Left ventricle myocardium inferior (tissue), 1 donor: ENCODE measurements around the gene BAMBI. TPM values are rescaled to one million over a fixed set of nuclear protein-coding genes. Genes with fewer than 3 reads are reported as not detected.

Source experiments
- DNase-seq: peaks from one replicate; pipeline ENCODE4 v3.0.0-alpha.2; 2020
- H3K27ac ChIP-seq: fragments of 200-600 bp; replicated peaks from 2 replicates; pipeline ENCODE4 v1.8.0; 2021
- H3K27me3 ChIP-seq: fragments of 200-600 bp; 2 replicates; pipeline ENCODE4 v1.8.0; 2021; ENCODE audit warnings: low read depth
- H3K36me3 ChIP-seq: fragments of 200-600 bp; 2 replicates; pipeline ENCODE4 v1.8.0; 2021
- H3K4me1 ChIP-seq: fragments of 200-600 bp; 2 replicates; pipeline ENCODE4 v1.8.0; 2021
- H3K4me3 ChIP-seq: fragments of 200-600 bp; 2 replicates; pipeline ENCODE4 v1.8.0; 2021; ENCODE audit warnings: mild to moderate bottlenecking, moderate library complexity
- H3K9me3 ChIP-seq: fragments of 200-600 bp; replicated peaks from 2 replicates; pipeline ENCODE4 v1.8.0; 2021
- intact Hi-C: fragments of 100-400 bp; cut with micrococcal nuclease; formaldehyde crosslinking; loops from one replicate; pipeline ENCODE4 v1.11.0; 2022
- total RNA-seq: library from RNA; stranded (reverse); fragmentation: NEBNext Ultra II Directional; extraction: Animal tissue kit (Norgen Biotek cat#: 25700); gene quantifications from one replicate; pipeline ENCODE4 v1.2.1, GENCODE V29; 2021
- TF ChIP-seq, protein P1 (sequence below): fragments of 200-600 bp; IDR thresholded peaks from 2 replicates; pipeline ENCODE4 v1.8.0; 2021; ENCODE audit warnings: antibody characterized with exemption, mild to moderate bottlenecking, borderline replicate concordance
- donor health status: DM: no; HTN: yes; CAD: no; lungs with severe emphysema.

Gene BAMBI
- total RNA-seq, 1 donor from 2014 or later = 15.4 TPM

DNA sequence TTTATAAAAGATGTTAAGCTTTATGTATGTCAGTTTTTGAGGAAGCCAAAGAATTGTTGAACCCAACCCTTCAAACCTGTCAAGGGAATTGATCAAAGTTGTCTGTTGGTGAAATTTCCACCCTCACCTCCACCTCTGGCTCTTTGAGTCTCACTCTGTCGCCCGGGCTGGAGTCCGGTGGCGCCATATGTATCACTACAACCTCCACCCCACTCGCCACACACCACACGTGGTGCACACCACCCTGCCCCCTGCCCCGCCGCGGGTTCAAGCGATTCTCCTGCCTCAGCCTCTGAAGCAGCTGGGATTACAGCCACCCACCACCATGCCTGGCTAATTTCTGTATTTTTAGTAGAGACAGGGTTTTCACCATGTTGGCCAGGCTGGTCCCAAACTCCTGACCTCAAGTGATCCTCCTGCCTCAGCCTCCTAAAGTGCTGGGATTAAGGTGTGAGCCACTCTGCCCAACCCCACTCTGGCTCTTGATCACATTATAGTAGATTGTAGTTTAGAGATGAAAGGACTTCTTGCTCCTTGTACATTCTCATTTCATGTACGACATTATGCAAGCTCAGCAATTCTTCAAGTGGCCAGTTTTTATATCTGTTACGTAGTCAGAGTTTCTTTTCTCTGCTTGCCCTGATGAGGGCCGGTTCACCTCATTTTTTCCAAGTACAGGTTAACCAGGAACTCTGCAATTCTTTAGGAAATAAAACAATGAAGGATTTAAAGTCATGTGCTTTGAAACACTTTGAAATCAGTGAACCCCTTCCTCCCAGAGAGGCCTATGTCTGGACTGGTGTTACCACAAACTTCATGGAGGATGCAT is 7.0 kb downstream of the BAMBI start:
- TF ChIP-seq, protein P1, sequence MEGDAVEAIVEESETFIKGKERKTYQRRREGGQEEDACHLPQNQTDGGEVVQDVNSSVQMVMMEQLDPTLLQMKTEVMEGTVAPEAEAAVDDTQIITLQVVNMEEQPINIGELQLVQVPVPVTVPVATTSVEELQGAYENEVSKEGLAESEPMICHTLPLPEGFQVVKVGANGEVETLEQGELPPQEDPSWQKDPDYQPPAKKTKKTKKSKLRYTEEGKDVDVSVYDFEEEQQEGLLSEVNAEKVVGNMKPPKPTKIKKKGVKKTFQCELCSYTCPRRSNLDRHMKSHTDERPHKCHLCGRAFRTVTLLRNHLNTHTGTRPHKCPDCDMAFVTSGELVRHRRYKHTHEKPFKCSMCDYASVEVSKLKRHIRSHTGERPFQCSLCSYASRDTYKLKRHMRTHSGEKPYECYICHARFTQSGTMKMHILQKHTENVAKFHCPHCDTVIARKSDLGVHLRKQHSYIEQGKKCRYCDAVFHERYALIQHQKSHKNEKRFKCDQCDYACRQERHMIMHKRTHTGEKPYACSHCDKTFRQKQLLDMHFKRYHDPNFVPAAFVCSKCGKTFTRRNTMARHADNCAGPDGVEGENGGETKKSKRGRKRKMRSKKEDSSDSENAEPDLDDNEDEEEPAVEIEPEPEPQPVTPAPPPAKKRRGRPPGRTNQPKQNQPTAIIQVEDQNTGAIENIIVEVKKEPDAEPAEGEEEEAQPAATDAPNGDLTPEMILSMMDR = no peak
- Histone ChIP-seq H3K27ac (no peak overlapping the region), H3K36me3 (peaks cover 9% of the 10 kb centered on the region), H3K9me3 (no peaks in the 10 kb centered on the region), H3K27me3 (peaks cover 11% of the 10 kb centered on the region), H3K4me1 (peaks cover 47% of the 10 kb centered on the region), H3K4me3 (no peak overlapping the region)
- intact Hi-C loops = no loop called here
- DNase-seq = no peak

DNA sequence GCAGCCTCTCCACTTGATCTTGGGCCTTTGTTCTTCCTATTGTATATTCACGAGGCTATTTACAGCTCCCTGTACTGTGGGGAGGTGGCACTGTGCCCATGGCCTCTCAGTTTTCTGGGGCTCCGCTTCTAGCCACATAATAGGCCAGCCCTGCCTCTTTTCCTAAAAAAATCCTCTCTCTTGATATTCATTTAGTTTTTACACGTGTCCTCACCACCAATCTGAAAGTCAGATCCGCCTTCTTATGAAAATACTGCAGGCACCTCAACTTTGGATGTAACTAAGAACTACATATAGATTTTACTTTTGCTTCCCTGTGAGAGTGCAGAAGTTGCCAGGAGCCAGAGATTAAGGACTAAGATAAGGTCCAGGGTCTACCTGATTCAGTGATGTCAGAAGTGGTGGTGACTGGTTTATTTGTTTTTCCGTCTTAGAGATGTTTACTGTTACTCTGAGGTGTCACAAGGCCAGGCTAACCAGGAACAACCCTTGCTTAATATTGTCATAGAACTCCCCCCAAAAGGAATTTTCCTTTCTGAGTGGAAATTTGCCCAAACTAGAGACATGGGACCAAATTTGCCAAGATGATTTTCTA is 7.8 kb downstream of the BAMBI start:
- Histone ChIP-seq H3K27ac (no peak overlapping the region), H3K27me3 (peaks cover 10% of the 10 kb centered on the region), H3K4me1 (peaks cover 45% of the 10 kb centered on the region), H3K4me3 (no peak overlapping the region), H3K36me3 (peaks cover 9% of the 10 kb centered on the region), H3K9me3 (no peaks in the 10 kb centered on the region)
- no peak for DNase-seq
- intact Hi-C loops = no loop called here
- TF ChIP-seq, protein P1 = no peak

DNA sequence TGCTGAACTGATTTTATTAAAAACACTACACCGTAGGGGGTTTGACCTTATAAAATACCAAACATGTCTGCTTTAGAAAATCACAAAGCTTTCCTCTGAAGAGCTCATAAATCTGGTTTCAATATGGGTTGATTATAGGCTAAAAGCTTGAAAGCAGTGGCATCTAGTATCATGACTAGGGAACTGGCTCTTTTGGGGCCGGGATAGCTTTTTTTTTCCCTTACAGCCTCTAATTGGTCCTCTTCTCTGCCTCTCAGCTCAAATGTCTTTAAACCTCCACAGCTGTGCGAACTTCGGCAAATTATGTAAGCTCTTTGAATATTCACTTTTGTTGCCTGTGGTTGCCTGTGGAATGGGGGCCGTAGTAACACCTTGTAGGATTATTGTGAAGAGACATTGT is 8.4 kb downstream of the BAMBI start:
- no peak overlapping the region for H3K4me3 ChIP-seq
- intact Hi-C loops = no loop called here
- DNase-seq = no peak
- H3K27ac ChIP-seq = no peak overlapping the region
- H3K27me3 ChIP-seq = peaks cover 8% of the 10 kb centered on the region
- TF ChIP-seq, protein P1 = no peak
- H3K36me3 ChIP-seq = peaks cover 9% of the 10 kb centered on the region
- no peaks in the 10 kb centered on the region for H3K9me3 ChIP-seq
- H3K4me1 ChIP-seq = peaks cover 39% of the 10 kb centered on the region

DNA sequence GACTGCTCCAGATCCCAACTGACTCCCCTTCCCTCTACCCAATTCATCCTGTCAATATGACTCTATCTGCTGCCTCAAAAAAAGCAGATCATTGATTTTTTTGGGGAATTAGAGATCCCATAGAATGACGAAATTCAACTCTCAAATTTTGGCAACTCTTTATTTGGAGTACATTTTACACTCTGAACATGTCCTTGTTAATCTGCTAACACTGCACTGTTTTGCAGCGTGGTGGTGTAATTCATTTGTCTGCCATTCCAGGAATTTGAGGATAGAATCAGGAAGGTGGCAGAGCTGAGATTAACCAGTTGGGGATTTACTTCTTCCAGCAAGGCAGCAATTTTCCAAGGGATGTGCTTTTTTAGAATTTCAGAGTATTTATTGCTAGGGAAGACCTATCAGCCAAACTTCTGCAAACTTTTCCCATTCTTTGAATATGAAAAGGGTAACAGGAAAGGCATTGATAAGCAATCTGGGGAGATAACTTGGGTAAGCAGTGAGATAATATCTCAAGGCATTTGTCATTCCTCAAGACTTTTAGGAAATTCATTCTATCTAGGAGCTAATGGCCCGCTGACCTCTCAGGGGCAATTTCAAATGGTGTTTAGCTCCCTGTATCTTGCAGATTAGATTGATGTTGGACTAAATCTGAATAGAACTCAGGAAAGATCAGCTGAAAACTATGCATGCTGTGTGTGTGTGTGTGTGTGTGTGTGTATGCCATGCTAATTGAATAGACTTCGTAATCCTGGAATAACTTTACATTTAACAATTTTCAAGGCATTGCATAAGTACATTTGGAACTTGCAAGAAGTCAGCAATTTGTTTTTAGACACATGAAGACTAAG is 9.7 kb downstream of the BAMBI start:
- intact Hi-C loops = no loop called here
- Histone ChIP-seq H3K27ac (no peak overlapping the region), H3K9me3 (no peaks in the 10 kb centered on the region), H3K36me3 (peaks cover 9% of the 10 kb centered on the region), H3K27me3 (no peaks in the 10 kb centered on the region), H3K4me3 (no peak overlapping the region), H3K4me1 (peaks cover 26% of the 10 kb centered on the region)
- DNase-seq = no peak
- TF ChIP-seq, protein P1 = no peak

DNA sequence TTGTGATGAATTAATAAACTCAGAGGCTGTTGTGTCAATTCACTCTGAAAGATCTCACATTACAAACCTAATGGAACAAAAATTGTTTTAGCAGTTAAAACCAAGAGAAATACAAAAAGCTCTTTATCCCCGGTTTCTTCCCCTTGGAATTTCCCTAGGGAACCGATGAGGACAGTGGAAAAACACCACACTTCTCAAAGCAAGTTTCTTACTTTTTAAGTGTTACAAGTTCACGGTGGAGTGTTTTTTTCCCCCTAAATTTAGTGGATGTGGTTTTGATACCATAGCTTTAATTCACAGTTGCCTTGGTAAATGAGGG is 10.3 kb downstream of the BAMBI start:
- Histone ChIP-seq H3K27me3 (no peaks in the 10 kb centered on the region), H3K4me1 (peaks cover 20% of the 10 kb centered on the region), H3K27ac (no peak overlapping the region), H3K4me3 (no peak overlapping the region), H3K9me3 (no peaks in the 10 kb centered on the region), H3K36me3 (peaks cover 5% of the 10 kb centered on the region)
- TF ChIP-seq, protein P1 = no peak
- no peak for DNase-seq
- intact Hi-C loops = no loop called here
